Uterus (tissue), 2 donors: Measurements from ENCODE around the gene ATL3.

ENCODE experiments used
- POLR2A ChIP-seq, 2 donors: fragments of 450-650 bp; IDR thresholded peaks; one replicate each; pipeline ENCODE4 v1.6.1; 2016; ENCODE audit warnings: antibody characterized with exemption in 2 of 2, mild to moderate bottlenecking in 1 of 2, moderate library complexity in 1 of 2
- TF ChIP-seq, protein P1 (sequence below), 4 experiments: fragments of 200-600 bp in 2 of 4; fragments of 450-650 bp in 2 of 4; sonication (generic) in 2 of 4; IDR thresholded peaks; one replicate each; pipeline ENCODE4 v1.5.1; 2016 to 2019; ENCODE audit warnings: antibody characterized with exemption in 4 of 4, mild to moderate bottlenecking in 2 of 4, moderate library complexity in 1 of 4

DNA sequence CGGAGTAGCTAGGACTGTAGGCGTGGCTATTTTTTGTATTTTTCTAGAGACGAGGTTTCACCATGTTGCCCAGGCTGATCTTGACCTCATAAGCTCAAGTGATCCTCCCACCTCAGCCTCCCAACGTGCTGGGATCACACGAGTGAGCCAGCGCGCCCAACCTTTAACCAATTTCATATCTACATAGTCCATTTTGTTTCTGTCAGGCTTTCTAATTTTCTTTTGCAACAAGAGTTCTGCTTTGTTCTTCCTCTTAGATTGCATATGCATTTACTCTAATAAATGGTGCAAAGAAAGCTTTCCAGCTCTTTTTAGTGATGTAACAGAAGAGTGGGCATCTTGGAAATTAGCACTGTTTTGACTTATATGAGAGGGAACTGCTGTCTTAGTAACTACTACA, 23.4 kb upstream of the ATL3 start:
- TF ChIP-seq POLR2A (IDR thresholded peaks at IDR 0.05): no peak
- TF ChIP-seq, protein P1, sequence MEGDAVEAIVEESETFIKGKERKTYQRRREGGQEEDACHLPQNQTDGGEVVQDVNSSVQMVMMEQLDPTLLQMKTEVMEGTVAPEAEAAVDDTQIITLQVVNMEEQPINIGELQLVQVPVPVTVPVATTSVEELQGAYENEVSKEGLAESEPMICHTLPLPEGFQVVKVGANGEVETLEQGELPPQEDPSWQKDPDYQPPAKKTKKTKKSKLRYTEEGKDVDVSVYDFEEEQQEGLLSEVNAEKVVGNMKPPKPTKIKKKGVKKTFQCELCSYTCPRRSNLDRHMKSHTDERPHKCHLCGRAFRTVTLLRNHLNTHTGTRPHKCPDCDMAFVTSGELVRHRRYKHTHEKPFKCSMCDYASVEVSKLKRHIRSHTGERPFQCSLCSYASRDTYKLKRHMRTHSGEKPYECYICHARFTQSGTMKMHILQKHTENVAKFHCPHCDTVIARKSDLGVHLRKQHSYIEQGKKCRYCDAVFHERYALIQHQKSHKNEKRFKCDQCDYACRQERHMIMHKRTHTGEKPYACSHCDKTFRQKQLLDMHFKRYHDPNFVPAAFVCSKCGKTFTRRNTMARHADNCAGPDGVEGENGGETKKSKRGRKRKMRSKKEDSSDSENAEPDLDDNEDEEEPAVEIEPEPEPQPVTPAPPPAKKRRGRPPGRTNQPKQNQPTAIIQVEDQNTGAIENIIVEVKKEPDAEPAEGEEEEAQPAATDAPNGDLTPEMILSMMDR (IDR thresholded peaks at IDR 0.05): no peak
